IMR-90 (cell line): Measurements from ENCODE around the gene EXOC3L4. TPM values are rescaled to one million over a fixed set of nuclear protein-coding genes. Genes with fewer than 3 reads are reported as not detected.
A peak's percentile ranks its signal among the peaks of the same experiment; 100 is the strongest.

ENCODE experiments used
- ATAC-seq: fragments of 200-7000 bp; cut with Tn5 transposase; 2 replicates; pipeline ENCODE4 v1.9.1; 2020; ENCODE audit warnings: low read depth, mild to moderate bottlenecking, moderate library complexity
- BruUV-seq: library from RNA; stranded (reverse); fragments of 400-500 nt; replicated peaks from 2 replicates; lab custom pipeline; 2021; lab: Mats Ljungman, UMichigan
- CTCF ChIA-PET: fragments of 300-600 bp; formaldehyde crosslinking; extraction: SDS; loops from one replicate; lab custom pipeline; 2021; ENCODE audit warnings: antibody characterized with exemption; lab: Yijun Ruan, JAX
- POLR2A ChIA-PET: fragments of 300-600 bp; sonication (Branson Sonifier 250); formaldehyde crosslinking; loops from one replicate; lab custom pipeline; 2022; ENCODE audit warnings: antibody characterized with exemption; ENCODE audit not compliant: unreplicated experiment; lab: Charles Lee
- DNase-seq: peaks from one replicate; pipeline ENCODE4 v3.0.0; 2013
- H2AFZ ChIP-seq: replicated peaks from 2 replicates; pipeline ENCODE3; 2013; ENCODE audit warnings: low read length, mild to moderate bottlenecking; ENCODE audit not compliant: poor library complexity
- H2AK5ac ChIP-seq: 2 replicates; pipeline ENCODE4 v1.6.1; 2013; ENCODE audit warnings: low read depth, low read length, inconsistent platforms
- H2AK9ac ChIP-seq: replicated peaks from 2 replicates; pipeline ENCODE3; 2013; ENCODE audit warnings: mild to moderate bottlenecking, low read depth, low read length, moderate library complexity; ENCODE audit not compliant: poor library complexity
- H2BK120ac ChIP-seq: 2 replicates; pipeline ENCODE4 v1.6.1; 2013; ENCODE audit warnings: low read depth, low read length, inconsistent platforms
- H2BK15ac ChIP-seq: 3 replicates; pipeline ENCODE4 v1.6.1; 2013; ENCODE audit warnings: low read depth, low read length, inconsistent platforms
- H2BK20ac ChIP-seq: 2 replicates; pipeline ENCODE4 v1.6.1; 2013; ENCODE audit warnings: low read depth, mild to moderate bottlenecking, inconsistent platforms, low read length, moderate library complexity
- H2BK5ac ChIP-seq: 2 replicates; pipeline ENCODE4 v1.6.1; 2013; ENCODE audit warnings: mild to moderate bottlenecking, low read depth, low read length, inconsistent platforms; ENCODE audit not compliant: poor library complexity, severe bottlenecking
- H3K14ac ChIP-seq: replicated peaks from 2 replicates; pipeline ENCODE4 v1.6.1; 2013; ENCODE audit warnings: low read depth, low read length, inconsistent platforms
- H3K18ac ChIP-seq: 2 replicates; pipeline ENCODE4 v1.6.1; 2013; ENCODE audit warnings: low read depth, low read length, control low read depth
- H3K23ac ChIP-seq: 2 replicates; pipeline ENCODE4 v1.6.1; 2013; ENCODE audit warnings: low read depth, low read length, inconsistent platforms
- H3K27ac ChIP-seq: 2 replicates; pipeline ENCODE4 v1.5.1; 2013; ENCODE audit warnings: mild to moderate bottlenecking, control low read depth, low read length; ENCODE audit not compliant: insufficient read depth
- H3K27me3 ChIP-seq: 2 replicates; pipeline ENCODE4 v1.6.1; 2013; ENCODE audit warnings: low read length; ENCODE audit not compliant: control insufficient read depth, insufficient read depth
- H3K36me3 ChIP-seq: 2 replicates; pipeline ENCODE4 v1.6.1; 2013; ENCODE audit warnings: low read length, mixed read lengths; ENCODE audit not compliant: control insufficient read depth, insufficient read depth
- H3K4ac ChIP-seq: 2 replicates; pipeline ENCODE4 v1.6.1; 2013; ENCODE audit warnings: low read depth, low read length, inconsistent platforms
- H3K4me1 ChIP-seq: 2 replicates; pipeline ENCODE4 v1.6.1; 2013; ENCODE audit warnings: low read length, mixed read lengths; ENCODE audit not compliant: control insufficient read depth, insufficient read depth
- H3K4me2 ChIP-seq: 2 replicates; pipeline ENCODE4 v1.6.1; 2013; ENCODE audit warnings: low read depth, mild to moderate bottlenecking, control low read depth, low read length, moderate library complexity
- H3K4me3 ChIP-seq: 2 replicates; pipeline ENCODE4 v1.5.1; 2013; ENCODE audit warnings: low read depth, mild to moderate bottlenecking, control low read depth, low read length, moderate library complexity; ENCODE audit not compliant: insufficient read depth
- H3K56ac ChIP-seq: 2 replicates; pipeline ENCODE4 v1.6.1; 2013; ENCODE audit warnings: low read length, inconsistent platforms; ENCODE audit not compliant: insufficient read depth; ENCODE audit errors: extremely low read depth
- H3K79me1 ChIP-seq, 2 experiments: 2 replicates each; pipeline ENCODE4 v1.6.1; 2013; ENCODE audit warnings: low read length in 2 of 2, inconsistent platforms in 1 of 2, low read depth in 1 of 2
- H3K9ac ChIP-seq: 2 replicates; pipeline ENCODE4 v1.6.1; 2013; ENCODE audit warnings: low read depth, low read length, control low read depth
- H3K9me1 ChIP-seq: 2 replicates; pipeline ENCODE4 v1.6.1; 2013; ENCODE audit warnings: low read length, inconsistent platforms; ENCODE audit not compliant: insufficient read depth
- H3K9me3 ChIP-seq: 2 replicates; pipeline ENCODE4 v1.6.1; 2013; ENCODE audit warnings: low read length; ENCODE audit not compliant: control insufficient read depth, insufficient read depth
- H4K20me1 ChIP-seq: 2 replicates; pipeline ENCODE4 v1.6.1; 2013; ENCODE audit warnings: low read length, inconsistent platforms; ENCODE audit not compliant: insufficient read depth
- H4K5ac ChIP-seq: 2 replicates; pipeline ENCODE4 v1.6.1; 2013; ENCODE audit warnings: mild to moderate bottlenecking, low read depth, low read length, control low read depth
- H4K8ac ChIP-seq, 2 experiments: 2 replicates each; pipeline ENCODE4 v1.6.1; 2013; ENCODE audit warnings: low read depth in 2 of 2, low read length in 2 of 2, control low read depth in 1 of 2, inconsistent platforms in 1 of 2
- H4K91ac ChIP-seq: 2 replicates; pipeline ENCODE4 v1.6.1; 2013; ENCODE audit warnings: low read depth, low read length, inconsistent platforms; ENCODE audit not compliant: insufficient read depth
- FOS ChIP-seq: fragments of 150-350 bp; IDR thresholded peaks from 2 replicates; pipeline ENCODE4 v1.6.1; 2016; ENCODE audit warnings: low read depth, low read length
- MXI1 ChIP-seq: IDR thresholded peaks from 2 replicates; pipeline ENCODE4 v1.6.1; 2012; ENCODE audit warnings: low read depth, mild to moderate bottlenecking, low read length, moderate library complexity, borderline replicate concordance
- RAD21 ChIP-seq: IDR thresholded peaks from 2 replicates; pipeline ENCODE4 v1.6.1; 2012; ENCODE audit warnings: low read length, improper control_type of control experiment
- USF2 ChIP-seq: fragments of 150-350 bp; IDR thresholded peaks from 2 replicates; pipeline ENCODE4 v1.6.1; 2017; ENCODE audit warnings: mild to moderate bottlenecking, antibody characterized with exemption, low read length, low read depth
- WGBS, 2 experiments: methylation state at CpG; one replicate each; pipeline versions ENCODE4 v1.1.5 to v1.1.7; 2013; ENCODE audit warnings: missing lambda C conversion rate in 2 of 2; ENCODE audit not compliant: insufficient read length in 1 of 2; ENCODE audit errors: extremely low coverage in 2 of 2; 5-methylcytosine and 5-hydroxymethylcytosine counted together
- dilution Hi-C: fragments of 300-500 bp; cut with HindIII; formaldehyde crosslinking; loops from one replicate; pipeline ENCODE4 v1.14.3; 2018; ENCODE audit warnings: low sequenced_read_pairs; ENCODE audit not compliant: unreplicated experiment
- in situ Hi-C: fragments of 300-500 bp; cut with MboI; formaldehyde crosslinking; loops from 3 replicates; pipeline ENCODE4 v1.14.3; 2019; ENCODE audit warnings: low sequenced_read_pairs, inconsistent platforms, mixed read lengths
- intact Hi-C: fragments of 100-400 bp; cut with micrococcal nuclease; formaldehyde crosslinking; loops from 2 replicates; pipeline ENCODE4 v1.10.0; 2022
- polyA plus RNA-seq, 3 experiments: library from polyadenylated mRNA; depleted of rRNA; stranded (reverse); fragments of >200 nt; gene quantifications; 2 replicates each; pipeline ENCODE4 v1.2.3, GENCODE V29; 2012; ENCODE audit warnings: low replicate concordance in 1 of 3
- total RNA-seq: library from RNA; depleted of rRNA; stranded (reverse); fragments of >200 nt; gene quantifications from 2 replicates; pipeline ENCODE4 v1.2.3, GENCODE V29; 2012

Gene EXOC3L4
- total and polyA plus RNA-seq, 2 of the 4 experiments (the other 2 are of a cell fraction), result not detected

- peaks cover 5% of the 10 kb centered on the region for H3K9me1 ChIP-seq
- no peaks in the 10 kb centered on the region for H3K9me3 ChIP-seq
- ATAC-seq, result no peak
- ChIA-PET CTCF (no interaction called here), POLR2A (no interaction called here)
- no peaks in the 10 kb centered on the region; a peak in 1 of 4 replicates for H3K79me1 ChIP-seq
- H3K4ac ChIP-seq, result no peak overlapping the region
- dilution Hi-C loops, result no loop called here
- no peak overlapping the region for H4K5ac ChIP-seq
- in situ Hi-C loops, result no loop called here
- H2BK5ac ChIP-seq, result no peak overlapping the region
- H2BK20ac ChIP-seq, result no peak overlapping the region
- no peak overlapping the region for H3K27ac ChIP-seq
- no peak overlapping the region for H2BK120ac ChIP-seq
- no peak overlapping the region for H3K56ac ChIP-seq
- no peak overlapping the region for H2BK15ac ChIP-seq
- H4K8ac ChIP-seq, result no peak overlapping the region
- no TSS peak for BruUV-seq
- H3K27me3 ChIP-seq, result peaks cover 6% of the 10 kb centered on the region; the same call in 1 of the 2 replicates
- WGBS, 2 experiments, result 54% methylated on average over 22 of the region's 39 CpGs; no CpG with 5 or more reads in 1 of the 2 experiments
- peaks cover 3% of the 10 kb centered on the region; the same call in 1 of the 2 replicates for H4K20me1 ChIP-seq
- H4K91ac ChIP-seq, result no peak overlapping the region
- intact Hi-C loops, result no loop called here
- no peak overlapping the region for H3K4me3 ChIP-seq
- no peak overlapping the region for H3K18ac ChIP-seq
- no peaks in the 10 kb centered on the region for H3K36me3 ChIP-seq
- no peak overlapping the region for H3K4me2 ChIP-seq
- no peak for DNase-seq
- peak overlapping the region; percentile 85 for H2AFZ ChIP-seq
- no peak overlapping the region; the same call in 1 of the 2 replicates for H3K23ac ChIP-seq
- no peak overlapping the region for H3K9ac ChIP-seq
- no peak overlapping the region for H2AK5ac ChIP-seq
- H3K14ac ChIP-seq, result no peak overlapping the region
- H2AK9ac ChIP-seq, result no peak overlapping the region
- TF ChIP-seq FOS (no peak), USF2 (no peak), RAD21 (no peak), MXI1 (no peak)
- H3K4me1 ChIP-seq, result peaks cover 19% of the 10 kb centered on the region
These were observed 32.8 kb downstream of the EXOC3L4 start for GRCh38 chr14:103127356-103127755.
